ENCODE results near the gene HSPA12B.

The HSPA12B gene

DNA sequence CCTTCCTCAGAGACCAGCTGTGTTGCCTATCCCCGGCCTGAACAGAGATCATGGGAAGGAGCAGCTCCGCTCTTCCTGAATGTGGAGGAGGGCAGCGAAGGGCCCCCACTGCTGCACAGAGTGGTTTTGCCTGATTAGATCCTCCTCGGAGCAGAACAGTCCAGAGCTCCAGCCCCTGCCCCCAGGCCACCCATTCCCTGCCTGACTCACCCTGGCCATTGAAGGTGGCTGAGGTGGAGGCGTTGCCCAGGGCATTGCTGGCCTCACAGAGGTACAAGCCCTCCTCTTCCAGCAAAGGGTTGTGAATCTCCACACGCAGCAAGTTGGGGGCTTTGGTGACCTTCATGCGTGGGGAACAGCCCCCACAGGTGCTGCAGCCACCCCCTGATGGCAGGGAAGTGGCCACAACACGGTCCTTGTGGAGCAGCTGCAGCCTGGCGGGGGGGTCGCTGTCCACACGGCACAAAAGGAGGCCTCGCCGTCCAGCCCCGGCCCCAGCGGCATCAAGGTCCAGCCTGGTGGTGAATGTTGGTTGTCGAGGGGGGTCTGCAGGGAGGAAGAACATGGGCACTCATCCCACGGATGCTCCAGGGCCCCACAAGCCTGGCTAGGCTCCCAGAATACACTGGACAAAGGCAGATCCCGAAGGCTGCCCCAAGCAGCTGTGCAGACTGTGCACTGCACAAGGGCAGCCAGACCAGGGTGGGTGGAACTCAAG, 34.7 kb upstream of the HSPA12B start:
- intact Hi-C loops (cut with micrococcal nuclease), result no loop called here
- peaks cover 98% of the 10 kb centered on the region for H3K36me3 Mint-ChIP-seq (ENCODE audit: low read depth)
- H3K9me3 Mint-ChIP-seq, result no peaks in the 10 kb centered on the region
- H3K4me1 Mint-ChIP-seq (ENCODE audit: low read depth), result no peaks in the 10 kb centered on the region
- no peak overlapping the region for H3K27ac Mint-ChIP-seq
- H3K27me3 Mint-ChIP-seq, result peaks cover 1% of the 10 kb centered on the region
- no peak overlapping the region for H3K4me3 Mint-ChIP-seq

GRCh38 chr20:3698591-3699001, 33.9 kb upstream of the HSPA12B start:
- no peak overlapping the region for H3K4me3 Mint-ChIP-seq
- no peaks in the 10 kb centered on the region for H3K9me3 Mint-ChIP-seq
- H3K4me1 Mint-ChIP-seq (ENCODE audit: low read depth), result no peaks in the 10 kb centered on the region
- H3K27me3 Mint-ChIP-seq, result peaks cover 1% of the 10 kb centered on the region
- intact Hi-C loops (cut with micrococcal nuclease), result no loop called here
- peaks cover 98% of the 10 kb centered on the region for H3K36me3 Mint-ChIP-seq (ENCODE audit: low read depth)
- no peak overlapping the region for H3K27ac Mint-ChIP-seq

DNA sequence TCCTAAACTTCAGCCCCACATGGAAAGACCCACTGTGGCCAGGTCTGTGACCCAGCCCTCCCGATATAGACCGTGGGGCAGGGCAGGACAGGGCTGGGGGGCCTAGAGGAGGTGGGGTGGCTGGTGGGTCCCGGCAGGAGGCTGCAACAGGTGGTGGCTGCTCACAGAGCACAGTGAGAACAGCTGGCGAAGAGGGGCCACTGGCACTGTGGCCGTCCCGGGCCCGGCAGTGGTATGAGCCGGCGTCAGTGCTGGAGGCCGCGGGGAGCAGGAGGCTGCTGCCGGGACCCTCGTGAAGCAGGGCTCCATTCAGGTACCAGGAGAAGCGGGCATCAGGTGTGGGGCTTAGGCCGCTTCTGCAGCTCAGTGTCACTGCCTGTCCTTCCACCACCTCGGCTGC, 33.4 kb upstream of the HSPA12B start:
- intact Hi-C loops (cut with micrococcal nuclease), result no loop called here
- Mint-ChIP-seq H3K4me3 (no peak overlapping the region), H3K36me3 (ENCODE audit: low read depth) (peaks cover 98% of the 10 kb centered on the region), H3K27ac (no peak overlapping the region), H3K9me3 (no peaks in the 10 kb centered on the region), H3K4me1 (ENCODE audit: low read depth) (no peaks in the 10 kb centered on the region), H3K27me3 (peaks cover 1% of the 10 kb centered on the region)

- H3K27me3 Mint-ChIP-seq, result peaks cover 6% of the 10 kb centered on the region
- peaks cover 98% of the 10 kb centered on the region for H3K36me3 Mint-ChIP-seq (ENCODE audit: low read depth)
- no peak overlapping the region for H3K4me3 Mint-ChIP-seq
- intact Hi-C loops (cut with micrococcal nuclease), result no loop called here
- no peak overlapping the region for H3K27ac Mint-ChIP-seq
- H3K9me3 Mint-ChIP-seq, result no peaks in the 10 kb centered on the region
- H3K4me1 Mint-ChIP-seq (ENCODE audit: low read depth), result no peaks in the 10 kb centered on the region
Observed at GRCh38 chr20:3701061-3701998, 31.2 kb upstream of the HSPA12B start.

DNA sequence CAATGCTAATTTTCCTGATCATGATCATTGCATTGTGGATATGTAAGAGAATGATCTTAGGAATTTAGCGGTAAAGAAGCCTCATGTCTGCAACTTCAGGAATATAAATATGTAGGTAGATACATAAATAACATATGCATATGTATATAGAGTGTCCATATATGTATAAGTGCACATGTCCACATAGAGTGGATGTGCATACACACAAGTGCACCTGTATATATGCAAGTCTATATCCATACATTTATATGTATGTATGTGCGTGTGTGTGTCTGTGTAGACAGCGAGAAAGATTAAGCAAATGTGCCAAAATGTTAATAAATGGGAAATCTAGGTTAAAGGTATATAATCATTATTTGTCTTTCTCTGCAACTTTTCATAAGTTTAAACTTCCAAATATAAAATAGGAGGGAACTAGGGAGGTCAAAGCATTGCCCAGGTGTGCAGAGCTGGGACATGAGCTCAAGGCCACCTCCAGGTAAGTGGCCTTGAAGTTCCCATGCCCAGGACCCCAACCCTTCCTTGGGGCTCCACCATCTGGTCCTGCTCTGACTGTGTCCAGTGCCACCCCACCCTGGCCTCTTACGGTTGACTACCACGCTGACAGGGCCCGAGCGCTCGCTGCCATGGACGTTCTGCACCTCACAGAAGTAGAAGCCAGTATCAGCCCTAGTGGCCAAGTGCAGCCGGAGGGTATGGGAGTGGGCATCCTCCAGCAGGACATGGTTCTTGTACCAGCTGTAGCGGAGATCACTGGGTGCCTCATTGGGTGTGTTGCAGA, 29.7 kb upstream of the HSPA12B start:
- Mint-ChIP-seq H3K27ac (no peak overlapping the region), H3K4me3 (no peak overlapping the region), H3K4me1 (ENCODE audit: low read depth) (peaks cover 5% of the 10 kb centered on the region), H3K27me3 (peaks cover 5% of the 10 kb centered on the region), H3K9me3 (no peaks in the 10 kb centered on the region), H3K36me3 (ENCODE audit: low read depth) (peaks cover 98% of the 10 kb centered on the region)
- intact Hi-C loops (cut with micrococcal nuclease), result no loop called here

DNA sequence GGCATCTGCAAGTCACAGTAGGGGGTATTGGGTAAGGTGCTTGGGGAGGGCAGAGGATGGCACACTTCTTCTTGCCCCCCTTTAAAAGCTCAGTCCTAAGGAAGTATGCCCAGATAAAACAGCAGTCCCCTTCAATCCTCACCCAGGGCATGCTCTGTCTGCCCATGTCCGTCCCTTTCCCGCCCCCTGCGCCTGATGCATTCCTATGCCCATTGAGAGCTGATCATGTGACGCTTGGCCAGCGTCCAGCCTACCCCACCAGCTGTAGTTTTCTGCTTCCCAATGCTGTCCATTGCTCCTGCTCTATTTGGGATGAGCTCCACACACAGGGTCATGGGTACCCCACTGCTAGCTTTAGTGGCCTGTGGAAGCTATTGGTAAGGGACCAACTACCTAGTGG, 28.4 kb upstream of the HSPA12B start:
- Mint-ChIP-seq H3K9me3 (no peaks in the 10 kb centered on the region), H3K4me3 (no peak overlapping the region), H3K27me3 (peaks cover 5% of the 10 kb centered on the region), H3K4me1 (ENCODE audit: low read depth) (peaks cover 18% of the 10 kb centered on the region), H3K36me3 (ENCODE audit: low read depth) (peaks cover 98% of the 10 kb centered on the region), H3K27ac (no peak overlapping the region)
- intact Hi-C loops (cut with micrococcal nuclease), result no loop called here

DNA sequence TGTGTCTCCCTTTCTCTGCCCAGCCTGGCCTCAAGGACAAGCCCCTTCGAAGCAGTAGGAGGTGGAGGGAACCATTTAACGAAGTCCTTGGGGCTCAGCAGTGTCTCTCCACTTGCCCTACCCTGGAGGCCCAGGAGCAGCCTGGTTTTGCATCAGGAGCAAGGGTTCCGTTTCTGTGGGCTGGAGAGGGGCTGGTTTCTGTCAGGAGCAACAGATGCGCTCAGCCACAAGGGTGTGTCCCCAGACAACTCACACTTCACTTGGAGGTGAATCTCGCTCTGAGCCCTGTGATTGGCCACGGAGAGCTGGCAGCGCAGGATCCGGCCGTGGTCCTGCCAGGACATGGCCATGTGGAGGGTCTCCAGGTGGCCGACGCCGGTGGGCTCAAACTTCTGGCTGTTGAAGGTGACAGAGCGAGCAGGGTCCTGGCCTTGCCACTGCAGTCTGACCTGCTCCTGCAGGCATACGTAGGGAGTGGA, 27.0 kb upstream of the HSPA12B start:
- peaks cover 100% of the 10 kb centered on the region for H3K36me3 Mint-ChIP-seq (ENCODE audit: low read depth)
- H3K27ac Mint-ChIP-seq, result no peak overlapping the region
- peaks cover 5% of the 10 kb centered on the region for H3K27me3 Mint-ChIP-seq
- intact Hi-C loops (cut with micrococcal nuclease), result no loop called here
- peaks cover 32% of the 10 kb centered on the region for H3K4me1 Mint-ChIP-seq (ENCODE audit: low read depth)
- no peak overlapping the region for H3K4me3 Mint-ChIP-seq
- no peaks in the 10 kb centered on the region for H3K9me3 Mint-ChIP-seq

DNA sequence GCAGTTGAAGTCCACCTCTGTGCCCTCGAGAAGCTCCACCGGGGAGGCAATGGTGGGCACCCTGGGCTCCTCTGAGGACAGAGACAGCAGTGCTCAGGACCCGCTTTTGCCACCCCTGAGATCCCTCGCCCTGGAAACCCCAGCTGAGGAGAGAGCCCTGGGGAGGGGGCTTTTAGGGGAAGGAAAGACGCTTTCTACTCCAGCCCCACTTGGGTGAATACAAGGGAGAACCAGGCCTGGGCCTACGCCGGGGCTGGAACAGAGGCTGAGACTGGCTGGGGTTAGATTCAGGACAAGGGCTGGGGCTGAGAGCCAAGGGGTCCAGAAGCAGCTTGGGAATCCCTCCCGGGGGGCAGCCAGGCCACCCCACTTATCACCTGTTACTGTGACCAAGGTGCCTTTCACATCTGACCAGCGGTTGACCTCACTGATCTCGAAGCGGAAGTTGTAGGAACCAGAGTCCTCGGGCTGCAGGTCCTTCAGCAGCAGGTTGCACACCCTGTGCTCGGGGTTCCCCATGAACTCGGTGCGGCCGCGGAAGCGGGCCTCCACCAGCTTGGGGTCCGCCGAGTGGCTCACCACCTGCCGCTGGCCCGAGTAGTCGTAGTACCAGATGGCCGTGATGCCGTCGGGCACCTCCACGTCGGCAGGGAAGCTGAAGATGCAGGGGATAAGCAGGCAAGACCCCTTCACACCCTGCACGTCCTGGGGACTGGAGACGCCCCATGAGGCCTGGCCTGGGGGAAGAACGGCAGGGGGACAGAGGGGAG, 26.3 kb upstream of the HSPA12B start:
- H3K27ac Mint-ChIP-seq, result no peak overlapping the region
- intact Hi-C loops (cut with micrococcal nuclease), result no loop called here
- H3K36me3 Mint-ChIP-seq (ENCODE audit: low read depth), result peaks cover 95% of the 10 kb centered on the region
- H3K4me3 Mint-ChIP-seq, result no peak overlapping the region
- peaks cover 38% of the 10 kb centered on the region for H3K4me1 Mint-ChIP-seq (ENCODE audit: low read depth)
- H3K27me3 Mint-ChIP-seq, result peaks cover 5% of the 10 kb centered on the region
- H3K9me3 Mint-ChIP-seq, result no peaks in the 10 kb centered on the region

GRCh38 chr20:3706774-3707507, 25.5 kb upstream of the HSPA12B start:
- intact Hi-C loops (cut with micrococcal nuclease), result no loop called here
- Mint-ChIP-seq H3K4me1 (ENCODE audit: low read depth) (peaks cover 46% of the 10 kb centered on the region), H3K36me3 (ENCODE audit: low read depth) (peaks cover 95% of the 10 kb centered on the region), H3K27ac (peak overlapping the region; percentile 3), H3K9me3 (no peaks in the 10 kb centered on the region), H3K27me3 (peaks cover 5% of the 10 kb centered on the region), H3K4me3 (no peak overlapping the region)

- Mint-ChIP-seq H3K9me3 (no peaks in the 10 kb centered on the region), H3K27ac (peak overlapping the region; percentile 3), H3K36me3 (ENCODE audit: low read depth) (peaks cover 95% of the 10 kb centered on the region), H3K27me3 (peaks cover 5% of the 10 kb centered on the region), H3K4me3 (peak overlapping the region; percentile 13), H3K4me1 (ENCODE audit: low read depth) (peaks cover 52% of the 10 kb centered on the region)
- intact Hi-C loops (cut with micrococcal nuclease), result no loop called here
Observed at GRCh38 chr20:3707508-3707899, 25.0 kb upstream of the HSPA12B start.

GRCh38 chr20:3710011-3710466, 22.4 kb upstream of the HSPA12B start:
- peaks cover 75% of the 10 kb centered on the region for H3K4me1 Mint-ChIP-seq (ENCODE audit: low read depth)
- peaks cover 5% of the 10 kb centered on the region for H3K27me3 Mint-ChIP-seq
- H3K4me3 Mint-ChIP-seq, result peak overlapping the region; percentile 92
- H3K9me3 Mint-ChIP-seq, result no peaks in the 10 kb centered on the region
- H3K36me3 Mint-ChIP-seq (ENCODE audit: low read depth), result peaks cover 70% of the 10 kb centered on the region
- intact Hi-C loops (cut with micrococcal nuclease), result loop anchor here (5.0 kb wide), 1 partner anchor 148 kb away; no protein-coding TSS in a partner anchor
- H3K27ac Mint-ChIP-seq, result peak overlapping the region; percentile 80

GRCh38 chr20:3710703-3711483, 21.6 kb upstream of the HSPA12B start:
- intact Hi-C loops (cut with micrococcal nuclease), result loop anchor here (1.0 to 5.0 kb wide), 2 partner anchors 35 to 149 kb away; no protein-coding TSS in a partner anchor
- Mint-ChIP-seq H3K4me1 (ENCODE audit: low read depth) (peaks cover 80% of the 10 kb centered on the region), H3K4me3 (peak overlapping the region; percentile 92), H3K27ac (peak overlapping the region; percentile 80), H3K9me3 (no peaks in the 10 kb centered on the region), H3K36me3 (ENCODE audit: low read depth) (peaks cover 62% of the 10 kb centered on the region), H3K27me3 (peaks cover under 1% of the 10 kb centered on the region)
